ENCODE results near the gene FOXP1.

Gene FOXP1

DNA sequence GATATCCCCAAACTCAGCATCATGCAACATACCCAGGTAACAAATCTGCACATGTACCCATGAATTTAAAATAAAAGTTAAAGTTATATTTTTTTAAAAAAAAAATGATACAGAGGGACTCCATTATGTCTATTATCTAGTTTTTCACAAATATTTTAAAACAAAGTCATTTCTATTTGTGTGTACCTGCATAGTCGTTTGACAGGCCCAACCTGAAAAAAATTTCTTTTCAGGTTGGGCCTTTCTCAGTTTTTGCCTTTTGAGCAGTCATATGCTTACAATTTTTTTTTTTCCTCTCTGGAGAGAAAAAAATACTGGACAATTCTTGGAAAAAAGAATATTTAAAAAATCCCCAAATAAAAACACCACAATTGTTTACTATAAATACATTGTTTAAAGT is 459.5 kb downstream of the FOXP1 start:
- CTCF ChIA-PET: no interaction called here
- POLR2A ChIA-PET: no interaction called here
- DNase-seq (ENCODE audit: extremely low spot score): no peak
- TF ChIP-seq, protein P1, sequence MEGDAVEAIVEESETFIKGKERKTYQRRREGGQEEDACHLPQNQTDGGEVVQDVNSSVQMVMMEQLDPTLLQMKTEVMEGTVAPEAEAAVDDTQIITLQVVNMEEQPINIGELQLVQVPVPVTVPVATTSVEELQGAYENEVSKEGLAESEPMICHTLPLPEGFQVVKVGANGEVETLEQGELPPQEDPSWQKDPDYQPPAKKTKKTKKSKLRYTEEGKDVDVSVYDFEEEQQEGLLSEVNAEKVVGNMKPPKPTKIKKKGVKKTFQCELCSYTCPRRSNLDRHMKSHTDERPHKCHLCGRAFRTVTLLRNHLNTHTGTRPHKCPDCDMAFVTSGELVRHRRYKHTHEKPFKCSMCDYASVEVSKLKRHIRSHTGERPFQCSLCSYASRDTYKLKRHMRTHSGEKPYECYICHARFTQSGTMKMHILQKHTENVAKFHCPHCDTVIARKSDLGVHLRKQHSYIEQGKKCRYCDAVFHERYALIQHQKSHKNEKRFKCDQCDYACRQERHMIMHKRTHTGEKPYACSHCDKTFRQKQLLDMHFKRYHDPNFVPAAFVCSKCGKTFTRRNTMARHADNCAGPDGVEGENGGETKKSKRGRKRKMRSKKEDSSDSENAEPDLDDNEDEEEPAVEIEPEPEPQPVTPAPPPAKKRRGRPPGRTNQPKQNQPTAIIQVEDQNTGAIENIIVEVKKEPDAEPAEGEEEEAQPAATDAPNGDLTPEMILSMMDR (IDR thresholded peaks at IDR 0.05; ENCODE audit: control extremely low read depth, extremely low read depth, low read depth, missing control alignments): no peak

DNA sequence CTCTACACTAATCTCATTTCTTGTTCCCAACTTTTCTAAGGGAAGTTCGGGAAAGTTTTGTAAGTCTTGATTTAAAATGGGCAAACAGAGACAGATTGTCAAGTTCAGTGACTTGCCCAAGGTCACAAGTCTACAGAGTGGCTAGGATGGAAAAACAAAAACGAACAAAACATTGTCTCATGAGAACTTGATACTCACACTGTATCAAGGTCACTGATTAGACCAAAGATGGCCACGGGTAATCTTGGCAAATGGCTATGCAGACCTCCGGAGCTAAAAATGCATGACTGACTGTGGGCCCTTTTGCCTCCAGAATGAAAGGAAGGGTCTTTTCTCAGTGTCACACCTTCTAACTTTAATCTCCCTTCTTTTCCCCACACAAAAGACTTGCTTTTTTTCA is 460.9 kb downstream of the FOXP1 start:
- CTCF ChIA-PET: no interaction called here
- DNase-seq (ENCODE audit: extremely low spot score): no peak
- TF ChIP-seq, protein P1 (IDR thresholded peaks at IDR 0.05; ENCODE audit: control extremely low read depth, extremely low read depth, low read depth, missing control alignments): no peak
- POLR2A ChIA-PET: no interaction called here

DNA sequence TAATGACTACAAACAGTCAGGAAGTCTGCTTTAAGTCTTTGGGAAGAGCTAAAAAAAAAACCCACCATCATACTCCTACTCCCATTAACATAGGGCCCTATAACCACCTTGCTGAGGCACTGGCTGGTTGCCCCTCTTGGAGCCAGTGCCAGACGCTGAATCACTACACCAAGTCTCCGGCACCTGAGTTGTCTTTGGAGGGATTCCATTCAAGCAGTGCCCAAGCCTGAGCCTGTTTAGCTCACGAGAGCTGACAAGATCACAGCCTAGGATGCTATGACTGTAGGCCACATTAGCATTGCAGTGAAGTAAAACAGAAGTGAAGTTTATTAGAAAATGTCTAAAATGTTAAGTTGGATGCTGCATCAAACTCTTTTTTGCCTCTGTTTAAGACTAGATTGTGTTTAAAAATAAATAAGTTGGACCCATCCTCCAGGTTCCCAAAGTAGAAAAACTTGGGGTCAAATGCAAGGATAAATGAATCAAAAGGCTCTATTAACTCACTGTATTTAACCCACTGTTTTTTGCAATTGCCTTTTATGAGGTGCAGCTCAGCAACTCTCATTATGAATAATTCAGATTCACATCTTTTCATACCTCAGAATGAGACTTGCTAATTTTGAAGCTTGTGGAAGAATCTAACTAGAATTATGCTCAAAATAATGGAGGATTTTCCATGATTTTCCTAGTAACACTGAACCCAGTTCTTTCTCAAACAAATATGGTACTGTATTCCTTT is 461.9 kb downstream of the FOXP1 start:
- TF ChIP-seq, protein P1 (IDR thresholded peaks at IDR 0.05; ENCODE audit: control extremely low read depth, extremely low read depth, low read depth, missing control alignments): no peak
- ChIA-PET CTCF (interaction anchor here (1.1 to 1.2 kb wide), 2 partner anchors 14 to 33 kb away, joined by 3 to 5 read pairs; no protein-coding TSS in a partner anchor), POLR2A (no interaction called here)
- no peak for DNase-seq (ENCODE audit: extremely low spot score)

DNA sequence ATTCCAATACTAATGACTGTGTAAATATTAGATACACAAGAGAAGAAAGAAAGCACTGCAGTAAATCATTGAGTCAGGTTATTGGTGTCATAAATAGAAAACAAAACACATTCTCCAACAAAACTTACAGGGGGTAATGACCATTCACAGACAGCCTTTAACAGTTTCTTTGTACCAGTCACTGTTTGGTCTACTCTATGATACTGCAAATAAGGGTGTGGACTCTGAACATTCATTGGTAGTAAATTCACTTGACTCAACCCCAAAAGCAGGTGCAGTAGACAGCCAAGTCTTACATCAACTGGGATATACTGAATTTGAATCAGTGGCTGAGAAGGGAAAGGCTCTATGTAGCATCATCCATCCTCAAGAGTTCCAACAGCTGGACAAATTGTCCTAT is 463.5 kb downstream of the FOXP1 start:
- POLR2A ChIA-PET: no interaction called here
- TF ChIP-seq, protein P1 (IDR thresholded peaks at IDR 0.05; ENCODE audit: control extremely low read depth, extremely low read depth, low read depth, missing control alignments): no peak
- DNase-seq (ENCODE audit: extremely low spot score): no peak
- CTCF ChIA-PET: no interaction called here

DNA sequence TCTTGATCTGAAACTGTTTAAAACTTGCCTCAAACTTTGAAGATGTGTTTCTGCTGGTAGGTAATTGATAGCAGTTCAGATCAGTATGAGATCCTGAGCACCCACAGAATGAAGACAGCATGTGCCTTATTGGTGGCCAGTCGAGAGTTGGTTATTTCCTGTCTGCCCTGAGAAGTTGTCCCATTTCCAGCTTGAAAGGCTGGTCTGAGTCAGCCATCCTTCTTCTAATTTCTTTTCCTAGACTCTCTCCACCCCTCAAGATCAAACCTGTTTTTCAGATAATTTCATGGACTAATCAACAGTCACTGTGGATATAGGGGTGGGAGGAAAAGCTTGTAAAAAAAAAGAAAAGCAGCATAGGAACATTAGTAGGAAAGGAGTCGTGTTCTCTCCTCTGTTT is 464.4 kb downstream of the FOXP1 start:
- CTCF ChIA-PET: interaction anchor here (1.1 to 1.5 kb wide), 4 partner anchors 8 to 18 kb away, joined by 3 to 5 read pairs (median 4); no protein-coding TSS in a partner anchor

DNA sequence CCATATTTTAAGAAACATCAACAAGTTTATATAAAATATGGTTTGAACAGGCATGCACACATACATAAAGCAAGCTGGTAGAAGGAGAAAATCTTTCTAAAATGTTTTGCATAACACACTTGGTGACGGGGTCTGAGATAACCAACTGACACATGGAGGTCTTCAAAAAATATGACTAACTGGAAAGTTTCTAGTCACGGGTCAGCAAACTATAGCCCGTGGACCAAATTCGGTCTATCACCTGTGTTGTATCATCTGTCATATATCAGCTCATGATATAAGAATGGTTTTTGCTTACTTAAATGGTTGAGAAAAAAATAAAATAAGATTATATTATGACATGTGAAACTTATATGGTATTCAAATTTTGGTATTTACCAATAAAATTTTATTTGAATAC is 465.1 kb downstream of the FOXP1 start:
- DNase-seq (ENCODE audit: extremely low spot score): no peak
- TF ChIP-seq, protein P1 (IDR thresholded peaks at IDR 0.05; ENCODE audit: control extremely low read depth, extremely low read depth, low read depth, missing control alignments): no peak
- ChIA-PET CTCF (interaction anchor here (1.1 to 1.5 kb wide), 5 partner anchors 8 to 17 kb away, joined by 3 to 5 read pairs (median 5); no protein-coding TSS in a partner anchor), POLR2A (no interaction called here)

More for the DNA sequence above, 464.4 kb downstream of the FOXP1 start:
- TF ChIP-seq, protein P1 (IDR thresholded peaks at IDR 0.05; ENCODE audit: control extremely low read depth, extremely low read depth, low read depth, missing control alignments): no peak
- no peak for DNase-seq (ENCODE audit: extremely low spot score)
- POLR2A ChIA-PET: no interaction called here

All from GM10248 (cell line).